ENCODE data around the gene ASPSCR1.
A peak's percentile ranks its signal among the peaks of the same experiment; 100 is the strongest.

ASPSCR1 gene

GRCh38 chr17:82055023-82055964, 77.9 kb downstream of the ASPSCR1 start:
- TF ChIP-seq TAF1 (IDR thresholded peaks at IDR 0.05; ENCODE audit: borderline replicate concordance, insufficient read depth, low read length) = no peak
- no peak for TF ChIP-seq POLR2AphosphoS5 (IDR thresholded peaks at IDR 0.05; ENCODE audit: low read depth, low read length)
- TF ChIP-seq REST (IDR thresholded peaks at IDR 0.05; ENCODE audit: insufficient read depth in 1 of 2, low read depth in 2 of 2, low read length in 2 of 2) = no peak
- TF ChIP-seq SIN3A (IDR thresholded peaks at IDR 0.05; ENCODE audit: borderline replicate concordance, insufficient read depth, low read length) = no peak
- no peak for TF ChIP-seq FOXP2 (optimal IDR thresholded peaks at IDR 0.05; ENCODE audit: borderline replicate concordance, extremely low read depth, extremely low read length, insufficient read depth)

GRCh38 chr17:82055965-82056728, 78.7 kb downstream of the ASPSCR1 start:
- TF ChIP-seq SIN3A (IDR thresholded peaks at IDR 0.05; ENCODE audit: borderline replicate concordance, insufficient read depth, low read length) (no peak), POLR2AphosphoS5 (IDR thresholded peaks at IDR 0.05; ENCODE audit: low read depth, low read length) (no peak), TAF1 (IDR thresholded peaks at IDR 0.05; ENCODE audit: borderline replicate concordance, insufficient read depth, low read length) (no peak), FOXP2 (optimal IDR thresholded peaks at IDR 0.05; ENCODE audit: borderline replicate concordance, extremely low read depth, extremely low read length, insufficient read depth) (no peak), REST (IDR thresholded peaks at IDR 0.05; ENCODE audit: insufficient read depth in 1 of 2, low read depth in 2 of 2, low read length in 2 of 2) (no peak)

- TF ChIP-seq POLR2AphosphoS5 (IDR thresholded peaks at IDR 0.05; ENCODE audit: low read depth, low read length) = peak; percentile 56
- TF ChIP-seq FOXP2 (optimal IDR thresholded peaks at IDR 0.05; ENCODE audit: borderline replicate concordance, extremely low read depth, extremely low read length, insufficient read depth) = no peak
- no peak for TF ChIP-seq REST (IDR thresholded peaks at IDR 0.05; ENCODE audit: insufficient read depth in 1 of 2, low read depth in 2 of 2, low read length in 2 of 2)
Measured at GRCh38 chr17:82056729-82057621, 79.5 kb downstream of the ASPSCR1 start.

- TF ChIP-seq SIN3A (IDR thresholded peaks at IDR 0.05; ENCODE audit: borderline replicate concordance, insufficient read depth, low read length) (no peak), FOXP2 (optimal IDR thresholded peaks at IDR 0.05; ENCODE audit: borderline replicate concordance, extremely low read depth, extremely low read length, insufficient read depth) (no peak), REST (IDR thresholded peaks at IDR 0.05; ENCODE audit: insufficient read depth in 1 of 2, low read depth in 2 of 2, low read length in 2 of 2) (no peak), TAF1 (IDR thresholded peaks at IDR 0.05; ENCODE audit: borderline replicate concordance, insufficient read depth, low read length) (no peak), POLR2AphosphoS5 (IDR thresholded peaks at IDR 0.05; ENCODE audit: low read depth, low read length) (no peak)
Measured at GRCh38 chr17:82058230-82058854, 80.9 kb downstream of the ASPSCR1 start.
